H1 (cell line): Measurements from ENCODE around the gene SPINDOC. TPM values are rescaled to one million over a fixed set of nuclear protein-coding genes. Genes with fewer than 3 reads are reported as not detected.

Experiments
- CTBP2 ChIP-seq: IDR thresholded peaks from 2 replicates; pipeline ENCODE4 v1.7.0; 2011; ENCODE audit warnings: borderline replicate concordance, mild to moderate bottlenecking, moderate library complexity, mixed read lengths, low read length; ENCODE audit not compliant: insufficient read depth, insufficient read length
- EGR1 ChIP-seq: IDR thresholded peaks from 2 replicates; pipeline ENCODE4 v1.6.1; 2011; ENCODE audit warnings: low read depth, low read length, borderline replicate concordance
- SP1 ChIP-seq: IDR thresholded peaks from 2 replicates; pipeline ENCODE4 v1.6.1; 2011; ENCODE audit warnings: low read depth, low read length
- ZNF274 ChIP-seq: IDR thresholded peaks from 2 replicates; pipeline ENCODE4 v1.7.0; 2012; ENCODE audit warnings: low read length, borderline replicate concordance; ENCODE audit errors: extremely low read depth
- polyA plus RNA-seq, 7 experiments: library from polyadenylated mRNA; depleted of rRNA in 3 of 7; stranded (reverse) in 5 of 7; unstranded in 2 of 7; fragments of >200 nt in 5 of 7; fragments of 200-250 nt in 2 of 7; gene quantifications; 1 replicate in 5 of 7; 2 replicates in 1 of 7; 4 replicates in 1 of 7; pipeline versions ENCODE4 v1.2.1 to v1.2.3, GENCODE V29; 2011 to 2013; ENCODE audit warnings: missing spikeins in 2 of 7, mixed read lengths in 2 of 7
- total RNA-seq: library from RNA; stranded (reverse); fragmentation: NEBNext Ultra II Directional; extraction: Animal tissue kit (Norgen Biotek cat#: 25700); gene quantifications from 2 replicates; pipeline ENCODE4 v1.2.1, GENCODE V29; 2021
- TF ChIP-seq, protein P1 (sequence below): IDR thresholded peaks from 2 replicates; pipeline ENCODE4 v1.6.1; 2011; ENCODE audit warnings: low read length, improper control_type of control experiment

The SPINDOC gene
- total and polyA plus RNA-seq, 2 of the 8 experiments (the other 6 are each of a cell fraction or from before 2014, with no cell fraction given): 78.7 to 99.7 TPM

DNA sequence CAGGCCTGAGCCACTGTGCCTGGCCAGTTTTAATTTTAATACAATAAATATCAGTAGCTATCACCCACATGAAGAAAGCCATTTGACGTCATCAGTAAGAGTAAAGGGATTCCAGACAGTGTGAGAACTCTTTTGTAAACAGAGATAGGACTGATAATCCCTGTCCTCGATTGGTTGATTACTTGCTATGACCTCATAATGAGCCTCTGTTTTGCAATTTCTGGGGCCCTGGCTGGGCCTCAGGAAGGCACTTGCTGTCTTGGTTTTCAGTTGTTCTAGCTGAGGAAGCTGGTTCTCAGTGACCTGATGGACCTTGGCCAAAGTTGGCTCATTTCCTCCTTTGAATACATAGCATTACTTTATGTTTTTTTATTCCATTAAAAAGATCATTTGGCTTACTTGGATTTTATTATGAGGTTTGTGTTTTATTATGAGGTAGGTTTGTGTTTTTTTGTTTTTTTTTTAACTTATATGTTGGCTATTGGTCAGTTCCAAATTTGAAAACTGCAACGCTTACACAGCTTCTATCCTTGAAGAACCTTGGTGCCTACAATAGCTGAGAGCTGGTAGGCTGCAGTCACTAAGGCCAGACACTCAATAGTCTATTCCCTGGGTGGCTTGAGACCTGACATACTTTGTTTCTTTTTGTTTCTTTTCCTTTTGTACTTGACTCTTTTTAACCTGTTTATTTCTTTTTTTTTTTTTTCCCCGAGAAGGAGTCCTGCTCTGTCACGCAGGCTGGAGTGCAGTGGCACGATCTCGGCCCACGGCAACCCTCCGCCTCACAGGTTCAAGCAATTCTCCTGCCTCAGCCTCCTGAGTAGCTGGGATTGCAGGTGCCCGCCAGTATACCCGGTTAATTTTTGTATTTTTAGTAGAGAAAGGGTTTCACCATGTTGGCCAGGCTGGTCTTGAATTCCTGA lies 45.6 kb downstream of the SPINDOC start (continued):
- TF ChIP-seq EGR1 (no peak), SP1 (no peak), ZNF274 (no peak), CTBP2 (no peak)
- TF ChIP-seq, protein P1, sequence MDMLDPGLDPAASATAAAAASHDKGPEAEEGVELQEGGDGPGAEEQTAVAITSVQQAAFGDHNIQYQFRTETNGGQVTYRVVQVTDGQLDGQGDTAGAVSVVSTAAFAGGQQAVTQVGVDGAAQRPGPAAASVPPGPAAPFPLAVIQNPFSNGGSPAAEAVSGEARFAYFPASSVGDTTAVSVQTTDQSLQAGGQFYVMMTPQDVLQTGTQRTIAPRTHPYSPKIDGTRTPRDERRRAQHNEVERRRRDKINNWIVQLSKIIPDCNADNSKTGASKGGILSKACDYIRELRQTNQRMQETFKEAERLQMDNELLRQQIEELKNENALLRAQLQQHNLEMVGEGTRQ: no peak
